HepG2 (cell line): Measurements from ENCODE around the gene TMC2. TPM values are rescaled to one million over a fixed set of nuclear protein-coding genes. Genes with fewer than 3 reads are reported as not detected.

ENCODE experiments used
- ATAC-seq: fragments of 200-7000 bp; cut with Tn5 transposase; 3 replicates; pipeline ENCODE4 v1.9.1; 2020; ENCODE audit warnings: mild to moderate bottlenecking, moderate library complexity
- BruUV-seq: library from RNA; stranded (reverse); fragments of 400-500 nt; replicated peaks from 2 replicates; lab custom pipeline; 2021; lab: Mats Ljungman, UMichigan
- CTCF ChIA-PET: fragments of 300-600 bp; formaldehyde crosslinking; extraction: SDS; loops from one replicate; lab custom pipeline; 2021; ENCODE audit warnings: low total read pairs, inconsistent platforms, low intra/inter-chr PET ratio; lab: Yijun Ruan, JAX
- POLR2A ChIA-PET: fragments of 350-600 bp; sonication (Branson Sonifier 250); formaldehyde crosslinking; loops from one replicate; lab custom pipeline; 2020; ENCODE audit warnings: antibody characterized with exemption, inconsistent platforms; lab: Yijun Ruan, JAX
- DNase-seq: peaks from one replicate; pipeline ENCODE4 v3.0.0-alpha.2; 2015; ENCODE audit warnings: low spot score
- FAIRE-seq: peaks from 3 replicates; lab custom pipeline; 2011; peaks lifted over from hg19 to GRCh38; lab: Jason Lieb, UNC
- H2AFZ ChIP-seq: one replicate; pipeline ENCODE4 v1.6.1; 2011; ENCODE audit warnings: low read length, inconsistent platforms
- H3K27ac ChIP-seq: fragments of 300-600 bp; 3 replicates; pipeline ENCODE4 v1.8.0; 2011; ENCODE audit warnings: mixed run types, mild to moderate bottlenecking, mixed read lengths, low read length, inconsistent platforms; ENCODE audit not compliant: insufficient read depth; ENCODE audit errors: extremely low read length
- H3K27me3 ChIP-seq, 2 experiments: fragments of 200-600 bp in 1 of 2; 2 replicates in 1 of 2; 3 replicates in 1 of 2; pipeline versions ENCODE4 v1.6.0 to v1.8.0; 2011; ENCODE audit warnings: low read length in 2 of 2, mild to moderate bottlenecking in 2 of 2, moderate library complexity in 2 of 2, inconsistent platforms in 1 of 2; ENCODE audit not compliant: insufficient read depth in 2 of 2, control insufficient read depth in 1 of 2
- H3K36me3 ChIP-seq, 2 experiments: fragments of 200-600 bp in 1 of 2; replicated peaks in 1 of 2; 2 replicates in 1 of 2; 3 replicates in 1 of 2; pipeline versions ENCODE4 v1.5.1 to v1.8.0; 2011; ENCODE audit warnings: low read length in 2 of 2, inconsistent platforms in 1 of 2; ENCODE audit not compliant: insufficient read depth in 2 of 2, control insufficient read depth in 1 of 2
- H3K4me1 ChIP-seq: 2 replicates; pipeline ENCODE4 v1.5.1; 2012; ENCODE audit warnings: low read length, inconsistent platforms; ENCODE audit not compliant: insufficient read depth
- H3K4me2 ChIP-seq: 2 replicates; pipeline ENCODE4 v1.6.0; 2011; ENCODE audit warnings: low read depth, low read length, inconsistent platforms
- H3K4me3 ChIP-seq, 3 experiments: fragments of 200-600 bp in 1 of 3; sonication (generic), shearing (Covaris generic) in 1 of 3; replicated peaks in 1 of 3; 2 replicates each; pipeline ENCODE4 v1.5.1; 2011 to 2016; ENCODE audit warnings: low read length in 3 of 3, inconsistent platforms in 2 of 3, low read depth in 2 of 3, mild to moderate bottlenecking in 2 of 3, control low read depth in 1 of 3, mixed read lengths in 1 of 3; ENCODE audit not compliant: insufficient read depth in 1 of 3
- H3K79me2 ChIP-seq: one replicate; pipeline ENCODE4 v1.6.1; 2011; ENCODE audit warnings: low read length, inconsistent platforms; ENCODE audit not compliant: insufficient read depth
- H3K9ac ChIP-seq: 2 replicates; pipeline ENCODE4 v1.6.0; 2011; ENCODE audit warnings: mild to moderate bottlenecking, low read depth, low read length, inconsistent platforms; ENCODE audit not compliant: insufficient read depth
- H3K9me3 ChIP-seq: 2 replicates; pipeline ENCODE4 v1.5.1; 2012; ENCODE audit warnings: mild to moderate bottlenecking, low read length
- H4K20me1 ChIP-seq: 2 replicates; pipeline ENCODE4 v1.6.0; 2011; ENCODE audit warnings: inconsistent platforms, mild to moderate bottlenecking, low read length, moderate library complexity; ENCODE audit not compliant: insufficient read depth
- ARNT ChIP-seq: fragments of 450-650 bp; IDR thresholded peaks from 2 replicates; pipeline ENCODE4 v1.6.1; 2017
- CENPT ChIP-seq: sonication (generic); formaldehyde crosslinking; IDR thresholded peaks from 2 replicates; pipeline ENCODE4 v1.8.0; 2022; ENCODE audit warnings: low read depth, mild to moderate bottlenecking, moderate library complexity, missing genetic modification reagents
- GPN1 ChIP-seq: sonication (generic); formaldehyde crosslinking; IDR thresholded peaks from 2 replicates; pipeline ENCODE4 v1.5.1; 2020; ENCODE audit warnings: missing genetic modification reagents, borderline replicate concordance
- MEIS1 ChIP-seq: sonication (generic); formaldehyde crosslinking; IDR thresholded peaks from 2 replicates; pipeline ENCODE4 v1.9.0; 2021; ENCODE audit warnings: mild to moderate bottlenecking, missing genetic modification reagents, moderate library complexity, borderline replicate concordance
- NCOA5 ChIP-seq: sonication (generic); formaldehyde crosslinking; IDR thresholded peaks from 2 replicates; pipeline ENCODE4 v1.4.0; 2020; ENCODE audit warnings: missing genetic modification reagents
- PRMT3 ChIP-seq: sonication (generic); formaldehyde crosslinking; IDR thresholded peaks from 2 replicates; pipeline ENCODE4 v1.8.1; 2022; ENCODE audit warnings: low read depth, mild to moderate bottlenecking, moderate library complexity, missing genetic modification reagents, borderline replicate concordance
- TSC22D2 ChIP-seq: sonication (generic); formaldehyde crosslinking; IDR thresholded peaks from 2 replicates; pipeline ENCODE4 v1.5.1; 2020; ENCODE audit warnings: missing genetic modification reagents, mild to moderate bottlenecking, borderline replicate concordance
- ZFP37 ChIP-seq: sonication (generic); formaldehyde crosslinking; IDR thresholded peaks from 2 replicates; pipeline ENCODE4 v1.4.0; 2020; ENCODE audit warnings: missing genetic modification reagents, borderline replicate concordance
- ZNF816 ChIP-seq: sonication (generic); formaldehyde crosslinking; IDR thresholded peaks from 2 replicates; pipeline ENCODE4 v1.8.0; 2022; ENCODE audit warnings: missing genetic modification reagents, mild to moderate bottlenecking, borderline replicate concordance
- WGBS: methylation state at CpG from one replicate; pipeline ENCODE4 v1.1.6; 2017; ENCODE audit warnings: low lambda C conversion rate; 5-methylcytosine and 5-hydroxymethylcytosine counted together
- in situ Hi-C: cut with HindIII; loops from 2 replicates; pipeline ENCODE4 v1.10.0; 2017; ENCODE audit warnings: low pct_unique_long_range_greater_than_20kb; ENCODE audit not compliant: extremely low pct_ligation_motif_present
- intact Hi-C: fragments of 100-400 bp; cut with micrococcal nuclease; formaldehyde crosslinking; loops from one replicate; pipeline ENCODE4 v1.10.0; 2022; ENCODE audit not compliant: unreplicated experiment
- polyA plus RNA-seq, 8 experiments: library from polyadenylated mRNA; depleted of rRNA in 3 of 8; stranded (reverse) in 7 of 8; unstranded in 1 of 8; fragments of >200 nt; fragmentation: Illumina TruSeq in 4 of 8; extraction: Trizol in 4 of 8; gene quantifications; 2 replicates each; pipeline versions ENCODE4 v1.2.1 to v1.2.3, GENCODE V29; 2011 to 2016; ENCODE audit warnings: low read depth in 4 of 8, missing spikeins in 1 of 8, mixed read lengths in 1 of 8; ENCODE audit not compliant: insufficient read depth in 1 of 8
- total RNA-seq, 5 experiments: library from RNA; depleted of rRNA; stranded (reverse); fragments of >200 nt; fragmentation: Illumina TruSeq; extraction: Trizol; gene quantifications; 2 replicates each; pipeline ENCODE4 v1.2.3, GENCODE V29; 2016; ENCODE audit warnings: low read depth in 1 of 5
- TF ChIP-seq, protein P1 (sequence below), 2 experiments: sonication (generic) in 1 of 2; formaldehyde crosslinking in 1 of 2; IDR thresholded peaks; 2 replicates each; pipeline versions ENCODE4 v1.6.1 to v1.9.0; 2014 to 2022; ENCODE audit warnings: antibody characterized with exemption in 1 of 2, borderline replicate concordance in 1 of 2, inconsistent platforms in 1 of 2, low read depth in 1 of 2, missing genetic modification reagents in 1 of 2
- TF ChIP-seq, protein P2 (sequence below): IDR thresholded peaks from 2 replicates; pipeline ENCODE4 v1.6.1; 2016; ENCODE audit warnings: missing biosample characterization, missing genetic modification reagents, low read depth
- TF ChIP-seq, protein P3 (sequence below): sonication (generic); formaldehyde crosslinking; IDR thresholded peaks from 2 replicates; pipeline ENCODE4 v1.4.0; 2020; ENCODE audit warnings: low read depth, missing genetic modification reagents

TMC2 gene
- total and polyA plus RNA-seq, 2 of the 13 experiments (the other 11 are each of a cell fraction or from before 2014, with no cell fraction given) = not detected

DNA sequence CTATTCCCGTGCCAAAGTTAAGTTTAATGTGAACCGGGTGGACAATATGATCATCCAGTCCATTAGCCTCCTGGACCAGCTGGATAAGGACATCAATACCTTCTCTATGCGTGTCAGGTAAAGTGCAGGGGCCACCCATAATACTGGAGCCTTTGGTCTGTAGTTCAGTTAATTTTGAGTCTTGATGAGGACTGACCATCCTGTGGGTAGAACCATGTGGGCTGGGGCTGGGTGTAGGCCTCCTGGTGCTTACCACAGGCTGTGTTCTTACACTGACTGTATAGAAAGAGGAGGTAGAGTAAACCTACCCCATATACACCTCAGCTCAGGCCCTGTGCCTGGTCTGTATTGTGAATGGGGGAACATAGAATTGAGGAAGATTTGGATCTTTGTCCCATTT is 118.5 kb downstream of the TMC2 start:
- H3K4me2 ChIP-seq = peak overlapping the region; percentile 100
- POLR2A ChIA-PET = interaction anchor here (2.8 to 7.0 kb wide), 2 partner anchors 9 to 12 kb away, joined by 7 to 151 read pairs; partner anchors contain the start of gene IDH3B
- peaks cover 46% of the 10 kb centered on the region for H3K79me2 ChIP-seq
- H3K9ac ChIP-seq = 0 out of 2 replicates have a peak overlapping the region, but pooled peaks have one; percentile 88
- ATAC-seq (no peak), DNase-seq (no peak), FAIRE-seq (no peak)
- peaks cover 58% of the 10 kb centered on the region for H4K20me1 ChIP-seq
- 89% methylated on average over 3 of the region's 3 CpGs for WGBS
- H2AFZ ChIP-seq = no peak overlapping the region
- H3K27me3 ChIP-seq = no peaks in the 10 kb centered on the region; a peak in 1 of 5 replicates
- H3K27ac ChIP-seq = peak overlapping the region; percentile 5
- intact Hi-C loops (loop anchor here (5.0 kb wide), 2 partner anchors 143 to 188 kb away; no protein-coding TSS in a partner anchor), in situ Hi-C loops (no loop called here)
- CTCF ChIA-PET = no interaction called here
- H3K4me3 ChIP-seq = peak overlapping the region in 2 of 3 experiments; percentile 83 to 97; a peak in 2 of 6 replicates
- H3K4me1 ChIP-seq = peaks cover 43% of the 10 kb centered on the region
- no TSS peak for BruUV-seq
- H3K9me3 ChIP-seq = no peaks in the 10 kb centered on the region
- peaks cover 42 to 62% of the 10 kb centered on the region in 2 experiments for H3K36me3 ChIP-seq
- TF ChIP-seq, protein P1, sequence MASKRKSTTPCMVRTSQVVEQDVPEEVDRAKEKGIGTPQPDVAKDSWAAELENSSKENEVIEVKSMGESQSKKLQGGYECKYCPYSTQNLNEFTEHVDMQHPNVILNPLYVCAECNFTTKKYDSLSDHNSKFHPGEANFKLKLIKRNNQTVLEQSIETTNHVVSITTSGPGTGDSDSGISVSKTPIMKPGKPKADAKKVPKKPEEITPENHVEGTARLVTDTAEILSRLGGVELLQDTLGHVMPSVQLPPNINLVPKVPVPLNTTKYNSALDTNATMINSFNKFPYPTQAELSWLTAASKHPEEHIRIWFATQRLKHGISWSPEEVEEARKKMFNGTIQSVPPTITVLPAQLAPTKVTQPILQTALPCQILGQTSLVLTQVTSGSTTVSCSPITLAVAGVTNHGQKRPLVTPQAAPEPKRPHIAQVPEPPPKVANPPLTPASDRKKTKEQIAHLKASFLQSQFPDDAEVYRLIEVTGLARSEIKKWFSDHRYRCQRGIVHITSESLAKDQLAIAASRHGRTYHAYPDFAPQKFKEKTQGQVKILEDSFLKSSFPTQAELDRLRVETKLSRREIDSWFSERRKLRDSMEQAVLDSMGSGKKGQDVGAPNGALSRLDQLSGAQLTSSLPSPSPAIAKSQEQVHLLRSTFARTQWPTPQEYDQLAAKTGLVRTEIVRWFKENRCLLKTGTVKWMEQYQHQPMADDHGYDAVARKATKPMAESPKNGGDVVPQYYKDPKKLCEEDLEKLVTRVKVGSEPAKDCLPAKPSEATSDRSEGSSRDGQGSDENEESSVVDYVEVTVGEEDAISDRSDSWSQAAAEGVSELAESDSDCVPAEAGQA (IDR thresholded peaks at IDR 0.05; ENCODE audit: low read depth) = no peak
- TF ChIP-seq, protein P1 (CRISPR knock-in tag; IDR thresholded peaks at IDR 0.05; ENCODE audit: borderline replicate concordance) = no peak
- TF ChIP-seq MEIS1 (CRISPR knock-in tag) (0 out of 2 replicates have a peak, but pooled peaks have one; percentile 14), ZNF816 (CRISPR knock-in tag) (no peak), ARNT (no peak), PRMT3 (CRISPR knock-in tag) (no peak), GPN1 (no peak), NCOA5 (CRISPR knock-in tag) (no peak), CENPT (CRISPR knock-in tag) (0 out of 2 replicates have a peak, but pooled peaks have one; percentile 33), TSC22D2 (CRISPR knock-in tag) (no peak), ZFP37 (CRISPR knock-in tag) (no peak)
- TF ChIP-seq, protein P2, sequence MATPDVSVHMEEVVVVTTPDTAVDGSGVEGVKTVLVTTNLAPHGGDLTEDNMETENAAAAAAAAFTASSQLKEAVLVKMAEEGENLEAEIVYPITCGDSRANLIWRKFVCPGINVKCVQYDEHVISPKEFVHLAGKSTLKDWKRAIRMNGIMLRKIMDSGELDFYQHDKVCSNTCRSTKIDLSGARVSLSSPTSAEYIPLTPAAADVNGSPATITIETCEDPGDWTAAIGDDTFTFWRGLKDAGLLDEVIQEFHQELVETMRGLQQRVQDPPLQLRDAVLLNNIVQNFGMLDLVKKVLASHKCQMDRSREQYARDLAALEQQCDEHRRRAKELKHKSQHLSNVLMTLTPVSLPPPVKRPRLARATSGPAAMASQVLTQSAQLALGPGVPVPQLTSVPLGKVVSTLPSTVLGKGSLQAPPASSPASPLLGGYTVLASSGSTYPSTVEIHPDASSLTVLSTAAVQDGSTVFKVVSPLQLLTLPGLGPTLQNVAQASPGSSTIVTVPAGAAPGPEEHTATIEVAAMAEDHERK (CRISPR knock-in tag) = no peak
- TF ChIP-seq, protein P3, sequence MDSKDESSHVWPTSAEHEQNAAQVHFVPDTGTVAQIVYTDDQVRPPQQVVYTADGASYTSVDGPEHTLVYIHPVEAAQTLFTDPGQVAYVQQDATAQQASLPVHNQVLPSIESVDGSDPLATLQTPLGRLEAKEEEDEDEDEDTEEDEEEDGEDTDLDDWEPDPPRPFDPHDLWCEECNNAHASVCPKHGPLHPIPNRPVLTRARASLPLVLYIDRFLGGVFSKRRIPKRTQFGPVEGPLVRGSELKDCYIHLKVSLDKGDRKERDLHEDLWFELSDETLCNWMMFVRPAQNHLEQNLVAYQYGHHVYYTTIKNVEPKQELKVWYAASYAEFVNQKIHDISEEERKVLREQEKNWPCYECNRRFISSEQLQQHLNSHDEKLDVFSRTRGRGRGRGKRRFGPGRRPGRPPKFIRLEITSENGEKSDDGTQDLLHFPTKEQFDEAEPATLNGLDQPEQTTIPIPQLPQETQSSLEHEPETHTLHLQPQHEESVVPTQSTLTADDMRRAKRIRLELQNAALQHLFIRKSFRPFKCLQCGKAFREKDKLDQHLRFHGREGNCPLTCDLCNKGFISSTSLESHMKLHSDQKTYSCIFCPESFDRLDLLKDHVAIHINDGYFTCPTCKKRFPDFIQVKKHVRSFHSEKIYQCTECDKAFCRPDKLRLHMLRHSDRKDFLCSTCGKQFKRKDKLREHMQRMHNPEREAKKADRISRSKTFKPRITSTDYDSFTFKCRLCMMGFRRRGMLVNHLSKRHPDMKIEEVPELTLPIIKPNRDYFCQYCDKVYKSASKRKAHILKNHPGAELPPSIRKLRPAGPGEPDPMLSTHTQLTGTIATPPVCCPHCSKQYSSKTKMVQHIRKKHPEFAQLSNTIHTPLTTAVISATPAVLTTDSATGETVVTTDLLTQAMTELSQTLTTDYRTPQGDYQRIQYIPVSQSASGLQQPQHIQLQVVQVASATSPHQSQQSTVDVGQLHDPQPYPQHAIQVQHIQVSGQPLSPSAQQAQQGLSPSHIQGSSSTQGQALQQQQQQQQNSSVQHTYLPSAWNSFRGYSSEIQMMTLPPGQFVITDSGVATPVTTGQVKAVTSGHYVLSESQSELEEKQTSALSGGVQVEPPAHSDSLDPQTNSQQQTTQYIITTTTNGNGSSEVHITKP (CRISPR knock-in tag) = 0 out of 2 replicates have a peak, but pooled peaks have one; percentile 9
